GM13977 (cell line): ENCODE data around the gene TRPV2.

ENCODE experiments used
- DNase-seq: peaks from one replicate; pipeline ENCODE4 v3.0.0; 2012; ENCODE audit warnings: low spot score
- in situ Hi-C: fragments of 300-500 bp; cut with MboI; formaldehyde crosslinking; loops from one replicate; pipeline ENCODE4 v1.12.0; 2022; ENCODE audit warnings: low sequenced_read_pairs, low pct_unique_long_range_greater_than_20kb, mixed read lengths, inconsistent platforms; ENCODE audit not compliant: unreplicated experiment
- TF ChIP-seq, protein P1 (sequence below): IDR thresholded peaks from 2 replicates; pipeline ENCODE4 v1.5.1; 2012; ENCODE audit warnings: mild to moderate bottlenecking, control low read depth; ENCODE audit not compliant: insufficient read depth; ENCODE audit errors: extremely low read depth, missing control alignments

Gene TRPV2

DNA sequence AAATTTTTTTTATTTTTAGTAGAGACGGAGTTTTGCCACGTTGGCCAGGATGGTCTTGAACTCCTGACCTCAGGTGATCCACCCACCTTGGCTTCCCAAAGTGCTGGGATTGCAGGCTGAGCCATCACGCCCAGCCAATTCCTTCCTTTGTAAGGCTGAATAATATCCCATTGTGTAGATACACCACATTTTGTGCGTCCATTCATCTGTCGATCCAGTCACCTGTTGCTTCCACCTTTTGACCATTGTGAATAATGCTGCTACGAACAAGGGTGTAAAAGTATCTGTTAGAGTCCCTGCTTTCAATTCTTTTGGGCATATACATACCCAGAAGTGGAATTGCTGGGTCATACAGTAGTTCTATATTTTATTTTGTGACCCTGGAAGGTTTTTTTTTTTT is 15.3 kb downstream of the TRPV2 start:
- in situ Hi-C loops, result no loop called here
- TF ChIP-seq, protein P1, sequence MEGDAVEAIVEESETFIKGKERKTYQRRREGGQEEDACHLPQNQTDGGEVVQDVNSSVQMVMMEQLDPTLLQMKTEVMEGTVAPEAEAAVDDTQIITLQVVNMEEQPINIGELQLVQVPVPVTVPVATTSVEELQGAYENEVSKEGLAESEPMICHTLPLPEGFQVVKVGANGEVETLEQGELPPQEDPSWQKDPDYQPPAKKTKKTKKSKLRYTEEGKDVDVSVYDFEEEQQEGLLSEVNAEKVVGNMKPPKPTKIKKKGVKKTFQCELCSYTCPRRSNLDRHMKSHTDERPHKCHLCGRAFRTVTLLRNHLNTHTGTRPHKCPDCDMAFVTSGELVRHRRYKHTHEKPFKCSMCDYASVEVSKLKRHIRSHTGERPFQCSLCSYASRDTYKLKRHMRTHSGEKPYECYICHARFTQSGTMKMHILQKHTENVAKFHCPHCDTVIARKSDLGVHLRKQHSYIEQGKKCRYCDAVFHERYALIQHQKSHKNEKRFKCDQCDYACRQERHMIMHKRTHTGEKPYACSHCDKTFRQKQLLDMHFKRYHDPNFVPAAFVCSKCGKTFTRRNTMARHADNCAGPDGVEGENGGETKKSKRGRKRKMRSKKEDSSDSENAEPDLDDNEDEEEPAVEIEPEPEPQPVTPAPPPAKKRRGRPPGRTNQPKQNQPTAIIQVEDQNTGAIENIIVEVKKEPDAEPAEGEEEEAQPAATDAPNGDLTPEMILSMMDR, result no peak
- no peak for DNase-seq

DNA sequence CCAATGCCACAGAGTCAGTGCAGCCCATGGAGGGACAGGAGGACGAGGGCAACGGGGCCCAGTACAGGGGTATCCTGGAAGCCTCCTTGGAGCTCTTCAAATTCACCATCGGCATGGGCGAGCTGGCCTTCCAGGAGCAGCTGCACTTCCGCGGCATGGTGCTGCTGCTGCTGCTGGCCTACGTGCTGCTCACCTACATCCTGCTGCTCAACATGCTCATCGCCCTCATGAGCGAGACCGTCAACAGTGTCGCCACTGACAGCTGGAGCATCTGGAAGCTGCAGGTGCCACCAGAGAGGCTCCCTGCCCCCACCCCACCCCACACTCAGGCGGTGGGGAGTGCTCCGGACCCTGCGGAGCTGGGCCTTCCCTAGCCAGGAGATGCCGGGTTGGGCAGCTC is 16.6 kb downstream of the TRPV2 start:
- DNase-seq, result no peak
- in situ Hi-C loops, result no loop called here

DNA sequence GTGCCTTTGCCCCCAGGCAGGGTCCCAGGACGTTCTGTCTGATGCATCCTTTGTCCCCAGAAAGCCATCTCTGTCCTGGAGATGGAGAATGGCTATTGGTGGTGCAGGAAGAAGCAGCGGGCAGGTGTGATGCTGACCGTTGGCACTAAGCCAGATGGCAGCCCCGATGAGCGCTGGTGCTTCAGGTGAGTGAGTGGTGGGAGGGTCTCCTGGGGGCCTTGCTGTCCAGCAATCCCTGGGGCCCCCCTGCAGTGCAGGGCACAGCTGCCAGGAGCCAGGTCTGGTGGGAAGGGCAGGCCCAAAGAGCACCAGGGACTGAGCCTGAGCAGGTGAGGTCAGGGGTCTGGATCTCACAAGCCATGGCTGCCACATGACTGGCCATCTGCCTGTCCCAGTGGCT is 18.1 kb downstream of the TRPV2 start:
- TF ChIP-seq, protein P1, result no peak
- no peak for DNase-seq
- in situ Hi-C loops, result no loop called here

More for the DNA sequence above, 16.6 kb downstream of the TRPV2 start:
- TF ChIP-seq, protein P1, result no peak

DNA sequence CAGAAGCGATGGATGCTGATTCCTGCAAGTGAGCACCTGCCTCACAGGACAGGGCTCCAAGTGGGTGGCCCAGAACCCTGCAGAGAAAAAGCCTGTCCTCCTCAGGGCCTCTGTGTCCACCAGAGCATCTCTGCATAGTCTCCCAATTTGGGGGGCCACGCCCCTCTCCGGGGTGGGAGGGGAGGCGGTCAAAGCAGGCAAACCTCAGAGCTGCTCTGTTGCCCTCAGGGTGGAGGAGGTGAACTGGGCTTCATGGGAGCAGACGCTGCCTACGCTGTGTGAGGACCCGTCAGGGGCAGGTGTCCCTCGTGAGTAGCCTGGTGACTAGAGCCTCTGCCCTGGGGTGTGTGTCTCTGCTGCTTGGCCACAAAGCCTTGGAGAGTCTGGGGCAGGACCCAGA is 19.3 kb downstream of the TRPV2 start:
- TF ChIP-seq, protein P1, result no peak
- DNase-seq, result no peak
- in situ Hi-C loops, result no loop called here

DNA sequence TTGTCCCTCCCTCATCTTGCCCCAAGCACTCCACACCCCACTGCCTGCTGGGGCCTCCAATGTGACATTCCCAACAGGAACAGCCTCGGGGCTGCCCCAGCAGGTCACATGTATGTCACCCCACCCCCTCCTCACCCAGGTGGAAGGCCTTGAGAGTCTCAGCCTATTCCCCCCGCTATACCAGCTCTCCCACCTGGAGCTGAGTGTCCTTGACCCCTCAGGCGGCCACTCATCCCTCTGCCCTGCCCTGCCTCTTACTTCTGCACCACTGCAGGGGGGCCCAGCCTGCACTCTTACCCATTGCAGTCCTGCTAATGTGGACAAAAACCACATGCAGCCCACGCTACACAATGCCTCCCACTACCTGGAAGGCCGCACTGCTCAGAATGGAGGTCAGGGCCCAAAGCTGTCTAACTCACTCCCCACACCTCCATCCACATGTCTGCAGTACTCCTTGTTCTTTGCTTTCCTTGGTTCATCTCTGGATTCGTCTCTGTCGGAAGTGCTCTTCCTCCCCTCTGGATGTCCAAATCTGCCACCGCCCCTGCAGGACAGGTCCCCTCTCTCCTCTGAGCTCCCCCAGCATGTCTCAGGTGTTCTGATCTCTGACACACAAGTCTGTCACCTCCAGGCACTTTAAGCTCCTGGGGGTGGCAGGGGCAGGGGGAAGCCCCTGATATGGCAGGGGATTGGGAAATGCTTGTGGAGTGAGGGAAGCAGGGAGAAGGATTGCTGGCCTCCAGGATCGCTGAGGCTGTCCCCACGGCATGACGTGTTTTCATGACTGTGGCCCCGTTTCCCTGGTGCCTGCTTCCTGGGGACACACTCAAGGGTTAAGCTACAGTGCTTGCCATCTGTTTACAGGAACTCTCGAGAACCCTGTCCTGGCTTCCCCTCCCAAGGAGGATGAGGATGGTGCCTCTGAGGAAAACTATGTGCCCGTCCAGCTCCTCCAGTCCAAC is 20.8 kb downstream of the TRPV2 start:
- TF ChIP-seq, protein P1, result no peak
- in situ Hi-C loops, result no loop called here
- no peak for DNase-seq

DNA sequence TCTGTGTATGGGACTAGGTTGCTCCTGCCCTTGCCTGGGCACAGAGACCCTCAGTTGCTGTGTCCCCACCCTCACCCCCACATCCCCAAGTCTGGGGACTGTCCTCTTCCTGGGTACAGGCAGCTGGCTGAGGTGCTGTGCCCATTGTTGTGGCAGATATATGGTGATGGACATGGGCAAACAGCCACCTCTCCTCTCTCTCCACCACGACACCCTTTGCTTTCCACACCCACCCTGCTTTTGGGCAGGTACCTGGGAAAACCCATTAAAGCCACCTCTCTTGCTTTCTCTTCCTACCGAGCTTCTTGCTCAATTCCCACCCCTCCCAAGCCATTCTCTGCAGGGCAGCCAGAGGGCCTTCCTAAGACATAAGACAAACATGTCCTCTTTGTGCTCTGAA is 21.7 kb downstream of the TRPV2 start:
- DNase-seq, result no peak
- in situ Hi-C loops, result no loop called here
- TF ChIP-seq, protein P1, result no peak
